Measurements from ENCODE around the gene RSBN1L. TPM values are rescaled to one million over a fixed set of nuclear protein-coding genes. Genes with fewer than 3 reads are reported as not detected.

Gene RSBN1L
- polyA plus RNA-seq, 2 of the 4 experiments (the other 2 are of a cell fraction), result 11.1 to 13.0 TPM

- ChIA-PET POLR2A (no interaction called here), CTCF (interaction anchor here (0.8 to 1.4 kb wide), 3 partner anchors 11 to 43 kb away, joined by 3 to 4 read pairs (median 3); no protein-coding TSS in a partner anchor)
- peaks cover 30% of the 10 kb centered on the region for H3K4me1 ChIP-seq
- H3K9me3 ChIP-seq, result no peaks in the 10 kb centered on the region
- ATAC-seq, result peak; percentile 13 to 37; a peak in 4 of 6 replicates
- WGBS (ENCODE audit: missing lambda C conversion rate), result 75% methylated on average over 3 of the region's 3 CpGs
- no peak for TF ChIP-seq NPAS2 (CRISPR knock-in tag; IDR thresholded peaks at IDR 0.05; ENCODE audit: borderline replicate concordance)
- TF ChIP-seq HMGXB4 (CRISPR knock-in tag; IDR thresholded peaks at IDR 0.05; ENCODE audit: borderline replicate concordance), result no peak
- TF ChIP-seq, protein P1, sequence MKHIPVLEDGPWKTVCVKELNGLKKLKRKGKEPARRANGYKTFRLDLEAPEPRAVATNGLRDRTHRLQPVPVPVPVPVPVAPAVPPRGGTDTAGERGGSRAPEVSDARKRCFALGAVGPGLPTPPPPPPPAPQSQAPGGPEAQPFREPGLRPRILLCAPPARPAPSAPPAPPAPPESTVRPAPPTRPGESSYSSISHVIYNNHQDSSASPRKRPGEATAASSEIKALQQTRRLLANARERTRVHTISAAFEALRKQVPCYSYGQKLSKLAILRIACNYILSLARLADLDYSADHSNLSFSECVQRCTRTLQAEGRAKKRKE (CRISPR knock-in tag; IDR thresholded peaks at IDR 0.05; ENCODE audit: low read depth), result no peak
- TF ChIP-seq USF2 (IDR thresholded peaks at IDR 0.05), result no peak
- no peak for TF ChIP-seq POLR2A (IDR thresholded peaks at IDR 0.05; ENCODE audit: low read length)
- TF ChIP-seq CHD2 (IDR thresholded peaks at IDR 0.05; ENCODE audit: low read length, partially characterized antibody), result no peak
- DNase-seq (ENCODE audit: low read depth in 1 of 2, low spot score in 1 of 2), result no peak
- no peak for FAIRE-seq
- H3K4me2 ChIP-seq, result peak overlapping the region; percentile 38
- H3K4me3 ChIP-seq, result no peak overlapping the region
- H3K27ac ChIP-seq, result 0 out of 6 replicates have a peak overlapping the region, but pooled peaks of 1 of the 2 experiments have one; percentile 29
Observed at GRCh38 chr7:77727527-77727926, 31.3 kb downstream of the RSBN1L start.

DNA sequence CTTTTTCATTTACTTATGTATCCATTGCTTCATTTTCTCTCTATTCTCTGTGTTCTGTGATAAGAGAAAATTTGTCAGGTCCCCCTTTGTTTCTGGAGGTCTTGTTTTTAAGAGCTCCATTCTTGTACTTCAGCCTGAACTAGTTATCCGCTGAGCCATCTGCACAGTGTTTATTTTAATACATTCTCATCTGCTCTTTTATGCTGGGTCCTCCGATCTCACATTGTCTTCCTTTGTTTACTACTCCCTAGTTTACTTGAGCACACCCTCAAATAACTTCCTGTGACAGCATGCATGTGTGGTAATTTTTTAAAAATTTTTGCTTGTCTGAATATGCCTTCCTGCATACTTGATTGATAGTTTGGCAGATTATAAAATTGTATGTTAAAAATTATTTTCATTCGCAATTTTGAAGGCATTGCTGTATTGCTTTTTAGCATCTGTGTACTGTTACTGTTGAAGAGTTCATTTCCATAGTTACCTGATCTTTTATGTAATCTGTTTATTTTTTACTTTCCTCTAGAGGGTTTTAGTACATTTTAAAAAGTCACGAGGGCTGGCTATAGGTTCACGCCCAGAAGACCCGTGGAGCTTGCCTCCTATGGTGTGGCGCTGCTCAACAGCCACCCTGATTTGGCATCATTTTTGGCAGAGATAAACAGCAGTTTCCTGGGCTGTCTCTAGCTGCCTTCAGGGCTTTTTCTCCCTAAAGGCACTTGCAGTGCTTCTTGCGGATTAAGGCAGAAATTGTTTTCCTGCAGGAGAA lies 31.9 kb downstream of the RSBN1L start:
- Histone ChIP-seq H3K4me1 (peaks cover 30% of the 10 kb centered on the region), H3K9me3 (no peaks in the 10 kb centered on the region), H3K4me2 (peak overlapping the region; percentile 38), H3K4me3 (no peak overlapping the region), H3K27ac (no peak overlapping the region)
- ChIA-PET CTCF (interaction anchor here (0.8 to 1.9 kb wide), 4 partner anchors 12 to 77 kb away, joined by 3 to 6 read pairs (median 4); no protein-coding TSS in a partner anchor), POLR2A (no interaction called here)
- DNase-seq (ENCODE audit: low read depth in 1 of 2, low spot score in 1 of 2) (peak in 1 of 2 experiments; percentile 30), ATAC-seq (peak in 1 of 2 experiments; percentile 71; a peak in 3 of 6 replicates), FAIRE-seq (no peak)
- 57% methylated on average over 8 of the region's 8 CpGs for WGBS (ENCODE audit: missing lambda C conversion rate)
- TF ChIP-seq HMGXB4 (CRISPR knock-in tag; IDR thresholded peaks at IDR 0.05; ENCODE audit: borderline replicate concordance) (no peak), ZC3H11A (IDR thresholded peaks at IDR 0.05) (no peak), JUN (IDR thresholded peaks at IDR 0.05) (no peak), NFE2L2 (conservative IDR thresholded peaks at IDR 0.05; ENCODE audit: low read length) (no peak), HOXB5 (CRISPR knock-in tag; IDR thresholded peaks at IDR 0.05) (no peak), NR3C1 (IDR thresholded peaks at IDR 0.05) (no peak), BHLHE40 (IDR thresholded peaks at IDR 0.05; ENCODE audit: low read depth, low read length) (no peak), EHF (CRISPR knock-in tag; IDR thresholded peaks at IDR 0.05) (no peak), PHF8 (IDR thresholded peaks at IDR 0.05; ENCODE audit: borderline replicate concordance, low read depth) (no peak)
- TF ChIP-seq, protein P2, sequence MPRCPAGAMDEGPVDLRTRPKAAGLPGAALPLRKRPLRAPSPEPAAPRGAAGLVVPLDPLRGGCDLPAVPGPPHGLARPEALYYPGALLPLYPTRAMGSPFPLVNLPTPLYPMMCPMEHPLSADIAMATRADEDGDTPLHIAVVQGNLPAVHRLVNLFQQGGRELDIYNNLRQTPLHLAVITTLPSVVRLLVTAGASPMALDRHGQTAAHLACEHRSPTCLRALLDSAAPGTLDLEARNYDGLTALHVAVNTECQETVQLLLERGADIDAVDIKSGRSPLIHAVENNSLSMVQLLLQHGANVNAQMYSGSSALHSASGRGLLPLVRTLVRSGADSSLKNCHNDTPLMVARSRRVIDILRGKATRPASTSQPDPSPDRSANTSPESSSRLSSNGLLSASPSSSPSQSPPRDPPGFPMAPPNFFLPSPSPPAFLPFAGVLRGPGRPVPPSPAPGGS (IDR thresholded peaks at IDR 0.05), result no peak
